Natural killer cell (primary cell): ENCODE measurements around the gene ANKRD44. TPM values are rescaled to one million over a fixed set of nuclear protein-coding genes. Genes with fewer than 3 reads are reported as not detected.

ENCODE experiments used
- ATAC-seq, 3 donors: fragments of 150-1000 bp in 2 of 3; fragments of 200-7000 bp in 1 of 3; cut with Tn5 transposase; 1 replicate in 1 of 3; 2 replicates in 2 of 3; pipeline ENCODE4 v1.10.0; 2021; ENCODE audit warnings: mild to moderate bottlenecking in 2 of 3, moderate library complexity in 2 of 3
- DNase-seq, 2 donors: peaks; one replicate each; pipeline versions ENCODE4 v3.0.0 to v3.0.0-alpha.2; 2013 to 2021; ENCODE audit warnings: mixed read lengths in 1 of 2
- H3K27ac ChIP-seq: one replicate; pipeline ENCODE4 v1.5.1; 2013; ENCODE audit warnings: mild to moderate bottlenecking, low read length
- H3K27me3 ChIP-seq: one replicate; pipeline ENCODE4 v1.6.1; 2013; ENCODE audit warnings: low read length; ENCODE audit not compliant: control insufficient read depth, insufficient read depth
- H3K36me3 ChIP-seq: one replicate; pipeline ENCODE4 v1.6.1; 2013; ENCODE audit warnings: low read length; ENCODE audit not compliant: control insufficient read depth, insufficient read depth
- H3K4me1 ChIP-seq: one replicate; pipeline ENCODE4 v1.6.1; 2013; ENCODE audit warnings: low read length; ENCODE audit not compliant: control insufficient read depth, insufficient read depth
- H3K4me3 ChIP-seq: one replicate; pipeline ENCODE4 v1.5.1; 2013; ENCODE audit warnings: low read length
- H3K9me3 ChIP-seq: one replicate; pipeline ENCODE4 v1.6.1; 2013; ENCODE audit warnings: low read length; ENCODE audit not compliant: control insufficient read depth, insufficient read depth
- H3K27ac Mint-ChIP-seq, 2 donors: one replicate each; pipeline ENCODE4 v1.8.0; 2022; ENCODE audit warnings: mild to moderate bottlenecking in 2 of 2, mixed read lengths in 2 of 2, moderate library complexity in 1 of 2
- H3K27me3 Mint-ChIP-seq, 2 donors: one replicate each; pipeline ENCODE4 v1.8.0; 2022; ENCODE audit warnings: low read depth in 2 of 2, mixed read lengths in 2 of 2
- H3K36me3 Mint-ChIP-seq: one replicate; pipeline ENCODE4 v1.8.0; 2022; ENCODE audit warnings: mixed read lengths
- H3K4me1 Mint-ChIP-seq, 2 donors: one replicate each; pipeline ENCODE4 v1.8.0; 2022; ENCODE audit warnings: mixed read lengths in 2 of 2
- H3K4me3 Mint-ChIP-seq: one replicate; pipeline ENCODE4 v1.8.0; 2022; ENCODE audit warnings: mild to moderate bottlenecking, moderate library complexity, mixed read lengths
- H3K9me3 Mint-ChIP-seq, 2 donors: one replicate each; pipeline ENCODE4 v1.8.0; 2022; ENCODE audit warnings: mixed read lengths in 2 of 2
- CTCF ChIP-seq: fragments of 200-600 bp; IDR thresholded peaks from one replicate; pipeline ENCODE4 v1.8.0; 2022; ENCODE audit warnings: antibody characterized with exemption
- WGBS: methylation state at CpG from one replicate; pipeline ENCODE4 v1.1.7; 2013; ENCODE audit warnings: missing lambda C conversion rate; ENCODE audit not compliant: insufficient coverage; 5-methylcytosine and 5-hydroxymethylcytosine counted together
- intact Hi-C: fragments of 100-400 bp; cut with micrococcal nuclease; formaldehyde crosslinking; loops from one replicate; pipeline ENCODE4 v1.14.2; 2022
- total RNA-seq, 4 donors: library from RNA; stranded (reverse); fragments of 120-200 nt in 1 of 4; gene quantifications; one replicate each; pipeline versions ENCODE4 v1.2.3 to v1.2.4, GENCODE V29; 2013 to 2022

ANKRD44 gene
- total RNA-seq, 3 donors from 2014 or later (not counting 1 experiment from before 2014, with no cell fraction given): 252 to 376 (median 311) TPM

GRCh38 chr2:197308585-197308984 is 2.0 kb downstream of the ANKRD44 start:
- TF ChIP-seq CTCF: no peak
- Histone ChIP-seq H3K27ac (peak overlapping the region; percentile 98), H3K36me3 (peaks cover 2% of the 10 kb centered on the region), H3K9me3 (no peaks in the 10 kb centered on the region), H3K4me1 (peaks cover 42% of the 10 kb centered on the region), H3K27me3 (no peaks in the 10 kb centered on the region), H3K4me3 (peak overlapping the region; percentile 95)
- no CpG with 5 or more reads among the region's 2 CpGs for WGBS
- Mint-ChIP-seq H3K4me3 (peak overlapping the region; percentile 96), H3K27ac (peak overlapping the region; percentile 94 to 97), H3K27me3 (no peaks in the 10 kb centered on the region), H3K9me3 (no peaks in the 10 kb centered on the region), H3K36me3 (no peaks in the 10 kb centered on the region), H3K4me1 (peaks cover 59 to 61% of the 10 kb centered on the region in 2 donors)
- DNase-seq (peak in 1 of 2 donors; percentile 36), ATAC-seq (no peak)
- intact Hi-C loops: loop anchor here (2.0 to 5.0 kb wide), 3 partner anchors 54 to 1651 kb away; partner anchors contain the start of gene SLC39A10

GRCh38 chr2:197307933-197308521 is 2.6 kb downstream of the ANKRD44 start:
- DNase-seq (peak in 1 of 2 donors; percentile 54), ATAC-seq (peak in 1 of 3 donors; percentile 29)

GRCh38 chr2:197307236-197307932 is 3.2 kb downstream of the ANKRD44 start:
- Histone ChIP-seq H3K36me3 (peaks cover 7% of the 10 kb centered on the region), H3K4me3 (peak overlapping the region; percentile 28), H3K9me3 (no peaks in the 10 kb centered on the region), H3K4me1 (peaks cover 51% of the 10 kb centered on the region), H3K27ac (peak overlapping the region; percentile 98), H3K27me3 (no peaks in the 10 kb centered on the region)
- TF ChIP-seq CTCF: no peak
- intact Hi-C loops: loop anchor here (5.0 kb wide), 1 partner anchor 1650 kb away; the partner anchor contains the start of gene SLC39A10
- DNase-seq: peak in 1 of 2 donors; percentile 31
- H3K36me3 Mint-ChIP-seq: no peaks in the 10 kb centered on the region
- WGBS: 5% methylated on average over 1 of the region's 1 CpG
- peak overlapping the region; percentile 96 for H3K4me3 Mint-ChIP-seq
- no peaks in the 10 kb centered on the region for H3K9me3 Mint-ChIP-seq
- peaks cover 71 to 73% of the 10 kb centered on the region in 2 donors for H3K4me1 Mint-ChIP-seq
- no peak for ATAC-seq
- peak overlapping the region; percentile 94 to 97 for H3K27ac Mint-ChIP-seq
- no peaks in the 10 kb centered on the region for H3K27me3 Mint-ChIP-seq

More at GRCh38 chr2:197307933-197308521, 2.6 kb downstream of the ANKRD44 start:
- no peak for TF ChIP-seq CTCF
- H3K9me3 ChIP-seq: no peaks in the 10 kb centered on the region
- 8% methylated on average over 6 of the region's 7 CpGs for WGBS
- H3K27ac ChIP-seq: peak overlapping the region; percentile 98
- peak overlapping the region; percentile 95 for H3K4me3 ChIP-seq
- Mint-ChIP-seq H3K4me1 (peaks cover 65 to 67% of the 10 kb centered on the region in 2 donors), H3K27me3 (no peaks in the 10 kb centered on the region), H3K4me3 (peak overlapping the region; percentile 96), H3K36me3 (no peaks in the 10 kb centered on the region), H3K27ac (peak overlapping the region; percentile 94 to 97), H3K9me3 (no peaks in the 10 kb centered on the region)
- H3K4me1 ChIP-seq: peaks cover 44% of the 10 kb centered on the region
- H3K36me3 ChIP-seq: peaks cover 2% of the 10 kb centered on the region
- intact Hi-C loops: loop anchor here (2.0 to 5.0 kb wide), 3 partner anchors 53 to 1651 kb away; partner anchors contain the start of gene SLC39A10
- no peaks in the 10 kb centered on the region for H3K27me3 ChIP-seq
